Endothelial cell of umbilical vein (primary cell): Measurements from ENCODE around the gene ADAMTS6. TPM values are rescaled to one million over a fixed set of nuclear protein-coding genes. Genes with fewer than 3 reads are reported as not detected.

Experiments used
- BruUV-seq: library from RNA; stranded (reverse); fragments of 400-500 nt; replicated peaks from 2 replicates; lab custom pipeline; 2021; lab: Mats Ljungman, UMichigan
- CTCF ChIA-PET: fragments of 300-600, 350-600 bp; sonication (Branson Sonifier 250); formaldehyde crosslinking; loops from one replicate; lab custom pipeline; 2021; ENCODE audit warnings: antibody characterized with exemption, inconsistent platforms; lab: Charles Lee
- POLR2A ChIA-PET: fragments of 300-600, 350-600 bp; sonication (Branson Sonifier 250); formaldehyde crosslinking; loops from one replicate; lab custom pipeline; 2021; ENCODE audit warnings: antibody characterized with exemption, inconsistent platforms; lab: Charles Lee
- DNase-seq: peaks from one replicate; pipeline ENCODE4 v3.0.0-alpha.2; 2011; ENCODE audit warnings: low read depth, low spot score
- FAIRE-seq: peaks from 2 replicates; lab custom pipeline; 2011; peaks lifted over from hg19 to GRCh38; lab: Jason Lieb, UNC
- H2AFZ ChIP-seq: 2 replicates; pipeline ENCODE4 v1.6.0; 2012; ENCODE audit warnings: low read depth, low read length, control low read depth, inconsistent platforms
- H3K27ac ChIP-seq: 2 replicates; pipeline ENCODE4 v1.5.1; 2011; ENCODE audit warnings: low read depth, mild to moderate bottlenecking, control low read depth, low read length, moderate library complexity; ENCODE audit not compliant: insufficient read depth
- H3K27me3 ChIP-seq, 2 experiments: 2 replicates each; pipeline versions ENCODE4 v1.6.0 to v1.6.1; 2011; ENCODE audit warnings: low read length in 2 of 2, mixed read lengths in 1 of 2; ENCODE audit not compliant: control insufficient read depth in 2 of 2, insufficient read depth in 2 of 2
- H3K36me3 ChIP-seq, 2 experiments: 2 replicates in 1 of 2; 3 replicates in 1 of 2; pipeline ENCODE4 v1.5.1; 2011; ENCODE audit warnings: low read length in 2 of 2, mild to moderate bottlenecking in 1 of 2, moderate library complexity in 1 of 2; ENCODE audit not compliant: control insufficient read depth in 2 of 2, insufficient read depth in 2 of 2; ENCODE audit errors: extremely low read depth in 1 of 2
- H3K4me1 ChIP-seq: 3 replicates; pipeline ENCODE4 v1.5.1; 2011; ENCODE audit warnings: mild to moderate bottlenecking, low read length; ENCODE audit not compliant: control insufficient read depth, insufficient read depth; ENCODE audit errors: extremely low read depth
- H3K4me2 ChIP-seq: 2 replicates; pipeline ENCODE4 v1.6.1; 2011; ENCODE audit warnings: low read length, control low read depth, mixed read lengths; ENCODE audit not compliant: insufficient read depth
- H3K4me3 ChIP-seq, 3 experiments: fragments of 200-600 bp in 1 of 3; sonication (generic), shearing (Covaris generic) in 1 of 3; replicated peaks in 1 of 3; 2 replicates each; pipeline ENCODE4 v1.5.1; 2011 to 2016; ENCODE audit warnings: control low read depth in 3 of 3, low read length in 3 of 3, mild to moderate bottlenecking in 2 of 3, inconsistent platforms in 1 of 3, low read depth in 1 of 3, moderate library complexity in 1 of 3; ENCODE audit not compliant: insufficient read depth in 1 of 3
- H3K79me2 ChIP-seq: 2 replicates; pipeline ENCODE4 v1.6.0; 2012; ENCODE audit warnings: low read length, inconsistent platforms; ENCODE audit not compliant: control insufficient read depth, insufficient read depth
- H3K9ac ChIP-seq: replicated peaks from 2 replicates; pipeline ENCODE3; 2011; ENCODE audit warnings: low read length, control low read depth; ENCODE audit not compliant: insufficient read depth; ENCODE audit errors: extremely low read depth
- H3K9me1 ChIP-seq: replicated peaks from 3 replicates; pipeline ENCODE4 v1.6.0; 2011; ENCODE audit warnings: mild to moderate bottlenecking, low read length; ENCODE audit not compliant: control insufficient read depth, insufficient read depth; ENCODE audit errors: extremely low read depth
- H3K9me3 ChIP-seq: replicated peaks from 2 replicates; pipeline ENCODE4 v1.5.1; 2012; ENCODE audit warnings: low read length, inconsistent platforms; ENCODE audit not compliant: control insufficient read depth, insufficient read depth
- H4K20me1 ChIP-seq: replicated peaks from 2 replicates; pipeline ENCODE3; 2011; ENCODE audit warnings: mild to moderate bottlenecking, low read length; ENCODE audit not compliant: control insufficient read depth, insufficient read depth; ENCODE audit errors: extremely low read depth
- EZH2 ChIP-seq: IDR thresholded peaks from 2 replicates; pipeline ENCODE4 v1.6.1; 2012; ENCODE audit warnings: borderline replicate concordance, low read depth, mild to moderate bottlenecking, moderate library complexity, low read length, inconsistent platforms; ENCODE audit not compliant: severe bottlenecking
- MYC ChIP-seq: IDR thresholded peaks from one replicate; pipeline ENCODE4 v1.6.1; 2011; ENCODE audit warnings: mild to moderate bottlenecking, low read depth, low read length
- dilution Hi-C: fragments of 300-500 bp; cut with MboI; formaldehyde crosslinking; loops from one replicate; pipeline ENCODE4 v1.15.0; 2019; ENCODE audit warnings: low sequenced_read_pairs; ENCODE audit not compliant: extremely low pct_ligation_motif_present
- intact Hi-C: fragments of 100-400 bp; cut with micrococcal nuclease; formaldehyde crosslinking; loops from one replicate; pipeline ENCODE4 v1.10.0; 2022
- polyA plus RNA-seq, 4 experiments: library from polyadenylated mRNA; depleted of rRNA in 3 of 4; stranded (reverse) in 3 of 4; unstranded in 1 of 4; fragments of >200 nt; gene quantifications; 2 replicates each; pipeline versions ENCODE4 v1.2.1 to v1.2.3, GENCODE V29; 2011 to 2012; ENCODE audit warnings: missing spikeins in 1 of 4
- total RNA-seq: library from RNA; stranded (reverse); gene quantifications from 2 replicates; pipeline ENCODE4 v1.2.3, GENCODE V29; 2021
- TF ChIP-seq, protein P1 (sequence below), 2 donors: IDR thresholded peaks; 1 replicate in 1 of 2; 2 replicates in 1 of 2; pipeline ENCODE4 v1.5.1; 2011; ENCODE audit warnings: low read length in 2 of 2, mild to moderate bottlenecking in 2 of 2, moderate library complexity in 2 of 2, control low read depth in 1 of 2, inconsistent platforms in 1 of 2, low read depth in 1 of 2; ENCODE audit not compliant: insufficient read depth in 1 of 2; ENCODE audit errors: extremely low read depth in 1 of 2
- TF ChIP-seq, protein P2 (sequence below): IDR thresholded peaks from 2 replicates; pipeline ENCODE4 v1.6.1; 2011; ENCODE audit not compliant: insufficient read depth, insufficient read length

ADAMTS6 gene
- total and polyA plus RNA-seq, 2 donors (not counting 3 experiments of a cell fraction or from before 2014, with no cell fraction given) = 20.4 to 43.4 TPM

DNA sequence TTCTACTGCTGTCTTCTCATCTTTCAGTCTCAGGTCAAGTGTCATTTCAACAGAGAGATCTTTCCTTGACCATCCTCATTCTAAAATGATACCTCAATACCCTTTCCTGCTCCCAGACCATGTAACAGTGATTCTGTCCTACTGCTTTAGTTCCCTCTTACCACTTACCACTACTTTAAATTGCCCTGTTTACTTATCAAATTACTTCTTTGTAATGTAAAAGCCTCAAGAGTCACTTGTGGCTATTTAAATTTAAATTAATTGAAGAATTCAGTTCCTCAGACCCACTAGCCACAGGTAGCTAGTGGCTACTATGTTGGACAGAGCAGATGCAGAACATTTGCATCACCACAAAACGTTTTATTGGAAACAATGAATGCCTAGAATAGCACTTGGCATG, 217.3 kb downstream of the ADAMTS6 start:
- no peak overlapping the region for H3K4me2 ChIP-seq
- CTCF ChIA-PET = interaction anchor here (1.4 kb wide), 1 partner anchor 22 kb away, joined by 4 read pairs; no protein-coding TSS in a partner anchor
- H3K27me3 ChIP-seq = no peaks in the 10 kb centered on the region
- H2AFZ ChIP-seq = no peak overlapping the region
- no peaks in the 10 kb centered on the region for H3K79me2 ChIP-seq
- POLR2A ChIA-PET = no interaction called here
- intact Hi-C loops = loop anchor here (5.0 kb wide), 1 partner anchor 67 kb away; no protein-coding TSS in a partner anchor
- dilution Hi-C loops = no loop called here
- no peaks in the 10 kb centered on the region for H3K9me3 ChIP-seq
- H4K20me1 ChIP-seq = no peaks in the 10 kb centered on the region
- no peak overlapping the region for H3K27ac ChIP-seq
- DNase-seq (no peak), FAIRE-seq (no peak)
- peaks cover 0 to 14% of the 10 kb centered on the region in 2 experiments for H3K36me3 ChIP-seq
- H3K4me1 ChIP-seq = peaks cover 28% of the 10 kb centered on the region
- no TSS peak for BruUV-seq
- H3K9ac ChIP-seq = no peak overlapping the region
- H3K4me3 ChIP-seq = no peak overlapping the region
- no peaks in the 10 kb centered on the region for H3K9me1 ChIP-seq
- TF ChIP-seq MYC (no peak), EZH2 (no peak)

DNA sequence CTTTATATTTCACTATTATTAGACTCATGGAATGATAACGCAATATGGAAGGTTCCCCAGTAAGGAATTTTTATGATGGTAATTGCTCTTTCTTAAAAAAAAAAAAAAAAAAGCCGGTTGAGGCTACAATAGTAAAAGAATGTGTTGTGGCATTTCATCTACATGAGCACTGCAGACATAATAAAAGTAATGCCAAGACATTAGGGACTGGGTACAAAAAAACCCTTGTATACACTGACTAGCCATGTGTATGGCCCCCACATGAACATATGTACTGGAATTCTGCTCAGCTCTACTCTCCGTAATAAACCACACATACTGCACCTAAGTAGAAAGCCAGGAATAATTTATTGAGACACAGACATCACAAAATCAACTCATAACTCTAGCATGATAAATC, 218.4 kb downstream of the ADAMTS6 start:
- no TSS peak for BruUV-seq
- no peaks in the 10 kb centered on the region for H3K27me3 ChIP-seq
- DNase-seq = no peak
- ChIA-PET CTCF (interaction anchor here (1.2 to 2.8 kb wide), 4 partner anchors 8 to 452 kb away, joined by 3 to 13 read pairs (median 12); no protein-coding TSS in a partner anchor), POLR2A (no interaction called here)
- no peak overlapping the region for H3K27ac ChIP-seq
- no peak for FAIRE-seq
- no peaks in the 10 kb centered on the region for H3K9me1 ChIP-seq
- H3K9me3 ChIP-seq = no peaks in the 10 kb centered on the region
- peaks cover 28% of the 10 kb centered on the region for H3K4me1 ChIP-seq
- H3K79me2 ChIP-seq = no peaks in the 10 kb centered on the region
- no peak overlapping the region for H3K4me3 ChIP-seq
- dilution Hi-C loops = no loop called here
- no peaks in the 10 kb centered on the region for H4K20me1 ChIP-seq
- H3K9ac ChIP-seq = no peak overlapping the region
- TF ChIP-seq, protein P1, sequence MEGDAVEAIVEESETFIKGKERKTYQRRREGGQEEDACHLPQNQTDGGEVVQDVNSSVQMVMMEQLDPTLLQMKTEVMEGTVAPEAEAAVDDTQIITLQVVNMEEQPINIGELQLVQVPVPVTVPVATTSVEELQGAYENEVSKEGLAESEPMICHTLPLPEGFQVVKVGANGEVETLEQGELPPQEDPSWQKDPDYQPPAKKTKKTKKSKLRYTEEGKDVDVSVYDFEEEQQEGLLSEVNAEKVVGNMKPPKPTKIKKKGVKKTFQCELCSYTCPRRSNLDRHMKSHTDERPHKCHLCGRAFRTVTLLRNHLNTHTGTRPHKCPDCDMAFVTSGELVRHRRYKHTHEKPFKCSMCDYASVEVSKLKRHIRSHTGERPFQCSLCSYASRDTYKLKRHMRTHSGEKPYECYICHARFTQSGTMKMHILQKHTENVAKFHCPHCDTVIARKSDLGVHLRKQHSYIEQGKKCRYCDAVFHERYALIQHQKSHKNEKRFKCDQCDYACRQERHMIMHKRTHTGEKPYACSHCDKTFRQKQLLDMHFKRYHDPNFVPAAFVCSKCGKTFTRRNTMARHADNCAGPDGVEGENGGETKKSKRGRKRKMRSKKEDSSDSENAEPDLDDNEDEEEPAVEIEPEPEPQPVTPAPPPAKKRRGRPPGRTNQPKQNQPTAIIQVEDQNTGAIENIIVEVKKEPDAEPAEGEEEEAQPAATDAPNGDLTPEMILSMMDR (IDR thresholded peaks at IDR 0.05; ENCODE audit: extremely low read depth in 1 of 2, insufficient read depth in 1 of 2, low read depth in 1 of 2, low read length in 2 of 2) = no peak
- TF ChIP-seq, protein P2, sequence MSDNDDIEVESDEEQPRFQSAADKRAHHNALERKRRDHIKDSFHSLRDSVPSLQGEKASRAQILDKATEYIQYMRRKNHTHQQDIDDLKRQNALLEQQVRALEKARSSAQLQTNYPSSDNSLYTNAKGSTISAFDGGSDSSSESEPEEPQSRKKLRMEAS = no peak
- TF ChIP-seq EZH2 = no peak
- H3K4me2 ChIP-seq = no peak overlapping the region
- H3K36me3 ChIP-seq = peaks cover 0 to 8% of the 10 kb centered on the region in 2 experiments
- no peak overlapping the region for H2AFZ ChIP-seq
- intact Hi-C loops = loop anchor here (2.0 to 5.0 kb wide), 2 partner anchors 66 to 219 kb away; no protein-coding TSS in a partner anchor
